HG02943 (cell line): ENCODE results near the gene MRPL18.
A peak's percentile ranks its signal among the peaks of the same experiment; 100 is the strongest.
"Not testable (repeated sequence)": the region's sequence is repeated elsewhere in the genome, so short reads cannot be mapped to it uniquely, and the experiment has no call there.

Source experiments
- ATAC-seq: cut with Tn5 transposase; IDR thresholded peaks from one replicate; pipeline ENCODE4 v1.9.1; 2021; ENCODE audit warnings: mild to moderate bottlenecking, low read depth, moderate library complexity; ENCODE audit not compliant: unreplicated experiment

MRPL18 gene

DNA sequence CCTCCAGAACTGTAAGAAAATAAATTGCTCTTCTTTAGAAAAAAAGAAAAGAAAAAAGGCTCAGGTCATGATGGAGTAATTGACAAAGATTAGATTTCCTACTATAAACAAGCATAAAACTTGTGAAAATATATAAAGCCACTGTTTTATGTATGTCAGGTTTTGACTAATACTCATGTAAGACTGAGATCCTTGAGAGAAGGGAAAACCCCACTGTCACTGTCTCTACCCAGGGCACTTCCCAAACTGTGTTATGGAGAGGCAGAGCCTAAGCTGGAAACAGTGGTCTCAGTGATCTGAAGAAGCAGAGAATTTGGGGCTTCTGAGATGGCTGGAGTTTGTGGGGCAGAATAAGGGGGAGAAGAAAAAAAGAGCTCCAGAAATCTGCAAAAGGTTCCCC lies 20.8 kb upstream of the MRPL18 start:
- ATAC-seq, result no peak

DNA sequence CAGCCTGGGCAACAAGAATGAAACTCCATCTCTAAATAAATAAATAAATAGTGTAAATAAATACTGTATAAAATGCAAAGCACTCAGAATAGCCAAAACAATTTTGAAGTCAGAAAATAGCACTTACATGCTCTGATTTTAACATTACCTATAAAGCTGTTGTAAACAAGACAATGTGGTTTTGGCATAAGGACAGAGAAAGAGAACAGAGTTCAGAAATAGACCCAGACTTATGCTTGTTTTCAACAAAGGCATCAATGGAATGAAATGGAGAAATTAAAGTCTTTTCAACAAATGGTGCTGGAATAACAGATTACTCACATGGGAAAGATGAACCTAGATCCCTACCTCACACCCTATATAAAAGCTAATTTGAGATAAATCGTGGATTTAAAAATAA lies 18.1 kb upstream of the MRPL18 start:
- ATAC-seq, result no peak

DNA sequence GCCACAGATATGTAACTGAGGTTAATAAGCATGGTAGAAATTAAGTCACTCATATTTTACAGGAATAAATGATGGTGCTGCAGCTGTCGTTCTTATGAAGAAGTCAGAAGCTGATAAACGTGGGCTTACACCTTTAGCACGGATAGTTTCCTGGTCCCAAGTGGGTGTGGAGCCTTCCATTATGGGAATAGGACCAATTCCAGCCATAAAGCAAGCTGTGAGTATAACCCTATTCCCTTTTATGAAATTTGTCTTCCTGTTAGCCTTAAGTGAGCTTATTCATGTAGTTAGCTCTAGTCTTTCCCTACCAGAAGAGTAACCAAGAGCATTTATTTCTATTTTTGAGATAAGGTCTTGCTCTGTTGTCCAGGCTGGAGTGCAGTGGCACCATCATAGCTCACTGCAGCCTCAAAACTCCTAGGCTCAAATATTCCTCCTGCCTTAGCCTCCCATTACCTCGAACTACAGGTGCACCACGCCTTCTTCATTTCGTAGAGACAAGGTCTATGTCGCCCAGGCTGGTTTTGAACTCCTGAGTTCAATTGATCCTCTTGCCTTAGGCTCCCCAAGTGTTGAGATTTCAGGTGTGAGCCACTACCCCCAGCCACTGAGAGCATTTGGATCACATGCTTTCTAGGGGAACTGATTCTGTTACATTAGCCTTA lies 12.9 kb upstream of the MRPL18 start:
- no peak for ATAC-seq

DNA sequence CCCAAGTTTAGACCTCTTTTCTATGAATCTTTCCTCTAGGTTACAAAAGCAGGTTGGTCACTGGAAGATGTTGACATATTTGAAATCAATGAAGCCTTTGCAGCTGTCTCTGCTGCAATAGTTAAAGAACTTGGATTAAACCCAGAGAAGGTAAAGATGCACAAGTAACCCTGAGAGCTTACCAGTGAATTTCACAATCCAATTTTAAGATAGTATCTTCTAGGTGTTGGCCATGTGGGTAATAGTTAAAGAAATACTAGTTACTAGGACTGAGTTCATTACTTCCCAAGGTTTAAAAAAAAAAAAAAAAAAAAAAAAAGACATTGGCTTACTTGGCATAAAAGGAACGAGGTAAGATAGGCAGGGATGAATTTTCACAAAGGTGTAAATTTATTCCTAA lies 12.1 kb upstream of the MRPL18 start:
- ATAC-seq, result no peak

DNA sequence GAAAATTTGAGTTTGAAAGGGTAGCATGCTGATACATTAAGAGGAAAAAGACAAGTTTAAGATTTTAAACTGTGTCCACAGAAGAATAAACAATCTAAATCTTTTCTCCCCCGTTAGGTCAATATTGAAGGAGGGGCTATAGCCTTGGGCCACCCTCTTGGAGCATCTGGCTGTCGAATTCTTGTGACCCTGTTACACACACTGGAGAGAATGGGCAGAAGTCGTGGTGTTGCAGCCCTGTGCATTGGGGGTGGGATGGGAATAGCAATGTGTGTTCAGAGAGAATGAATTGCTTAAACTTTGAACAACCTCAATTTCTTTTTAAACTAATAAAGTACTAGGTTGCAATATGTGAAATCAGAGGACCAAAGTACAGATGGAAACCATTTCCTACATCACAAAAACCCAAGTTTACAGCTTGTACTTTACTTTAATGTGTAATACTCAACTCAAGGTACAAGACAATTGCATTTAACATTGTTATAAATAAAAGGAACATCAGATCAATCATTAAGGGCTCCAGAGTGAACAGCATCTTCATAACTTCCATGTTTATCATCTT lies 11.6 kb upstream of the MRPL18 start:
- ATAC-seq, result no peak

DNA sequence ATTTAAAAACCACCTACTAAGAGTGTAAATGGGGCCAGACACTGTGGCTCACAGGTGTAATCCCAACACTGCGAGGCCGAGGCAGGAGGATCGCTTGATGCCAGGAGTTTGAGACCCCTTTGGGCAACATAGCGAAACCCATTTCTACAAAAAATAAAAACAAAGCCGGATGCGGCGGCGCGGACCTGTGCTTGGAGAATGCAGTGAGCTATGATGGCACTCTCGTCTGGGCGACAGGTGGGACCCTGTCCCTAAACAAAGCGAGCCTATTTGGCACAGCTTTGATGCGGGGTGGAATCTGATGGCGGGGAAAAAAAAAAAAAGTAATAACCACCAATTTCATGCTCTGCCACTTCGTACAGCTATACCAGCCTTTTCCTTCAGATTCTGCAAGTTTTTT lies 2.0 kb upstream of the MRPL18 start:
- ATAC-seq, result no peak

DNA sequence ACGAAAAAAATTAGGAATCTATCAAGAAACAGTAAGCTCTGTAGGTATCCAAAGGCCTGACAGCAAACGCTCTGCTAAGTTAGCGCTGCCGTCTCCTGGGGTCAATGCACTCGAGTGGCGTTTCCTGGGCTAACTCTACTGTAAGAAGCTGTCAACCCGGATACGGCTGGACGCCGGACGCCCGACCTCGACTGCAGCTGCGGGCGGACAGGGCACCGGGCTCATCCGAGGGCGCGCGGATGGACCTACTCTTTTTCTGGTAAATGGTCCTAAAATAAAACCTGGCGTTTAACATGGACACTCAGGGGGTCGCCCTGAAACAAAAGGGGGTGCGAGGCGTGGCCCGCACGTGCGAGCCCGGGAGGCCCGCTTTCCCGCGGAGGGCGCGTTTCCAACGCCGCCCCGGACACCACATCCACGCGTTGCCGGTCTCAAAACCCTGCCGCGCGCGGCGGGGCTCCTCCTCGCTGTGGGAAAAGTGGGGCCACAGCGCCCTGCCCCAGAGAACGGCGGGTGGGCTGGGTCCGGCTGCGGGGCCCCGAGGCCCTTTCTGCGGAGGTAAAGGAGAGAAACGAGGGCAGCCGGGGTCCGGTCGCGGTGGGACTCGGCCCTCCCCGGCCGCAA lies 1.4 kb upstream of the MRPL18 start:
- peak; percentile 0 for ATAC-seq

DNA sequence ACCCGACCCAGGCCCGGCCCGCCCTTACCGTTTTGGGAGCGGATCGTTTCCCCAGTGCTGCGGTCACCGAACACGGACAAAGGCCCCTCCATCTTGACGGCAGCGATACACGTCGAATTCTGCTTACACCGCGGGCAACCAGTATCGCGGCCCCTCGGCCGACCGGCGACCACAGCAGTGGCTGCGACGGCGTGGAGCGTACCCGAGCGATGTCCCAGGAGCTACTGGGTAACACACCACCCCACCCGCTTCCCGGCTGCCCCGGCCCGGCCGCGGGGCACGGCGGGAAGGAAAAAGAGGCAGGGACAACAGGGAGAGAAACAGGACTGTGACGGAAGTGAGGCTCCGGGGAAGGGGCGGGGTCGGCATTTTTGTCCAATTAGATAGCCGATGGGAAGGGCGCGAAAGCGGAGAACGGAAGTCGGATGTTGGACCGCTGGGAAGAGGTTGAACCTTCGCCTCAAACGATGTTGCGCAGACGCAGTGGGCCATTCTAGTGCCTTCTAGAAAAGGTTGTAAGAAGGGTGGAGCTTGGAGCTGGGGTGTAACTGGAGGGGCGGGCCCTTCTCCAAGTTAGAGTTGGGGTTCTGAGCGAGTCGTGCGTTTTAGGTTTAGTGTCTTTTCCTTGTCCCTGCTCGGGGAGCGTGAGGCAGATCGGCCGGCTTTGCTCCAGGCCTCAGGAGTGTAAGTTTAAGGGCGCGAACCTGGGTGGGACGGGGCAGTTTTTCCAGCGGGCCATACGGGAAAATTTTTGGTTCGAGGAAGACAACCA lies 704 bp upstream of the MRPL18 start, which contains the start of gene TCP1:
Gene TCP1 (minus strand): TSS at position 226 of the 772 bp plus-strand sequence. CDS start 134 bp downstream, at position 92.
- ATAC-seq, result peak; percentile 76

DNA sequence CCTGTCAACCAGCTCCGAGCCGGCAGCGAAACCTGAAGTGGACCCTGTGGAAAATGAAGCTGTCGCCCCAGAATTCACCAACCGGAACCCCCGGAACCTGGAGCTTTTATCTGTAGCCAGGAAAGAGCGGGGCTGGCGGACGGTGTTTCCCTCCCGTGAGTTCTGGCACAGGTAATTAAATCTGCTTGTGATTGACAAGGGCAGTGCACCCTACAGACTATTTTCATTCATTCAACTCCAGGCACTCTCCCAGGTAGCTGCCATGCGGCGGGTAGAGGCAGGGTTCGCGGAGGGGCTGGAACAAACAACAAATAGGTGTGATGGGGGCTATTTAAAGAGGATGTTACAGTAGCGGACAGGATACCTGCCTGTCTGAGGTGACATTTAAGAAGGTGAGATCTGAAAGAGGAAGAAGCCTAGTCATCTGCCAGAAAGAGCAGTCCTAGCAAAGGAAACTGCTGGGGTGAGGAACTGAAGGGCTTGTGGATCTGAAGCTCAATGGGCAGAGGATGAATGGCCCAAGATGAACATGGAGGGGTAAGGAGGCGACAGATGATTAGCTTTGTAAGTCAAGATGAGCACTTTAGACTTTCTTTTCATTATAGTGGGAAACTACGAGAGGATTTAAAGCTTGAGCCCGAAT lies 810 bp downstream of the MRPL18 start:
- no peak for ATAC-seq

DNA sequence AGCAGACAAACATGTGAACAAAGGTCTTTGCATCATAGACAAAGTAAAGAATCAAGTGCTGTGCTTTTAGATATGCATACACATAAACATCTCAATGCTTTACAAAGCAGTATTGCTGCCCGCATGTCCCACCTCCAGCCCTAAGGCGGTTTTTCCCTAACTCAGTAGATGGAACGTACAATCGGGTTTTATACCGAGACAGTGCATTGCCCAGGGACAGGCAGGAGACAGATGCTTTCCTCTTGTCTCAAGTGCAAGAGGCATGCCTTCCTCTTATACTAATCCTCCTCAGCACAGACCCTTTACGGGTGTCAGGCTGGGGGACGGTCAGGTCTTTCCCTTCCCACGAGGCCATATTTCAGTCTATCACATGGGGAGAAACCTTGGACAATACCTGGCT lies 4.7 kb downstream of the MRPL18 start:
- ATAC-seq, result not testable (repeated sequence)

DNA sequence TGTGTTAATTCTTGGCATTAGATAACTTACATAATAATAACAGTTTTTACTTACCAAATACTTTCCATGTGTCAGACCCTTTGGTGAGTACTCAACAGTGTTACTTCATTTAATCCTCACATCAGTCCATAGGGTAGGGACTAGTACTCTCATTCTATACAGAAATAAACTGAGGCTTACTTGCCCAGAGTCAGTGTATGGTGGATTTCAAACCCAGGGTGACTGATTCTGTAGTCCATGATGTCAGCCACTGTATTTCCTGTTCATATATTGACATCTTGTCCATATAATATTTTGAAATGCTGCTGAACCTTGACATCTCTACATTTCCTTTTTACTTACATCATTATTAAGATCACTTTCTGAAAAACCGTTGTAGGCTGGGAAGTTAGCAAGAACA lies 7.3 kb downstream of the MRPL18 start:
- ATAC-seq, result no peak

DNA sequence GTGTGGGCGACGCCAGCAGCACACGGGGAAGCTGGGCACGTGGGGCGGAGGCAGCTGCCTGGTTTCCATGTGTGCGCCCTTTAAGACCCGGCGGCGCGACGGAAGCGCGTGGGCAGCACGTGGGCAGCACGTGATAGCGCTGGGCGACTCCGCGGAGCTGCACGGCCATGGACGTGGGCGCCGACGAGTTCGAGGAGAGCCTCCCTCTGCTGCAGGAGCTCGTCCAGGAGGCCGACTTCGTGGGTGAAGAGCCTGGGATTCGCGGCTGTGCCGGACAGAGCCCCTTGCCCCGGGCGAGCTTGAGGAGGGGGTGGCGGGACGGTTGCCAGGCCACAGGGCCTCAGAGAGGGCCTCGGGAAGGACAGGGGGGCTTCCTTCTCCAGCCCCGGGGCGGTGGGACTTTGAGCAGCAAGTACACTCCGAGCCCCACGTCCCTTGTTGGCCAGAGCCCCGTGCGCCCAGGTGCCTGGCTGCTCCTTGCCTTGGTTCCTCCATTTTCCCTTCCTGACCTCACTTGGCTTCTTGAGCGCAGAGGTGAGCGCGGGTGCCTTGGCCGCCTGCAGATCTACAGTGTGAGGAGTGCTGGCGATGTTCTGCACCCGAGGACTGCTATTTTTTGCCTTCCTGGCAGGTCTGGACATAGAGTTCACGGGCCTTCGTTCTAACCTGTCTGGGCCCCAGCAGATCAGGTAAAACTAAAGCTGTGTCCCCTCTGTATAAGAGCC lies 10.0 kb downstream of the MRPL18 start, which contains the start of gene PNLDC1:
Gene PNLDC1 (plus strand): TSS at position 136 of the 725 bp plus-strand sequence. CDS start 32 bp downstream, at position 168.
- ATAC-seq, result no peak

DNA sequence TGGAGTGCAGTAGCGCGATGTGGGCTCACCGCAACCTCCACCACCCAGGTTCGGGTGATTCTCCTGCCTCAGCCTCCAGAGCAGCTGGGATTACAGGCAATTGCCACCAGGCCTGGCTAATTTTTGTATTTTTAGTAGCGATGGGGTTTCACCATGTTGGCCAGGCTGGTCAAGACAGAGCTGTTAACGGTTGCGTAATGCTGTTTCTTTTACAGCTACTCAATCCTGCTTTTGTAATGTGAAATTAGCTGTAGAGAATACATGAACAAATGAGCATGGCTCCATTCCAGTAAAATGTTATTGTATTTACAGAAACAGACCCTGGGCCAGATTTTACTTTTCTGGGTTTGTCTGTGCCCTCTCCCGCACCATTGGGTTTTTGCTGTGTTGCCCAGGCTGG lies 11.7 kb downstream of the MRPL18 start:
- ATAC-seq, result no peak

DNA sequence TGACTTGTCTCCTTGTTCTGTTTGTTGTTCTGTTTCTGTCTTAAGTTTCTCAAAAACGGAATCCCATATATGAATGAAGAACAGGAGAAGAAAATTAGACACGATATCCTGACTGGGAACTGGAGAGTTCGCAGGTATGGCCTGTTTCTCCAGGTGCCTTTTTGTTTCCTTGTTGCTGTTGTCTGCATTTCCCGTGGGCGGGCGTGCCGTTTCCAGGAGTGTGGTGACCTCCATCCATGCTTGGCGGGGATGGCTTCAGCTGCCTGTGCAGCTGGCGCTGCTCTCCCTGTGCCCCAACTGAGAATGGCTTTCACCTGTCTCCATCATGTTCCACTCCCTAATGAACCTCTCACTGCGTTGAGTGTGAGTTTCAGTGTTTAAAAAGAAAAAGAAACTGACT lies 14.2 kb downstream of the MRPL18 start:
- ATAC-seq, result no peak

DNA sequence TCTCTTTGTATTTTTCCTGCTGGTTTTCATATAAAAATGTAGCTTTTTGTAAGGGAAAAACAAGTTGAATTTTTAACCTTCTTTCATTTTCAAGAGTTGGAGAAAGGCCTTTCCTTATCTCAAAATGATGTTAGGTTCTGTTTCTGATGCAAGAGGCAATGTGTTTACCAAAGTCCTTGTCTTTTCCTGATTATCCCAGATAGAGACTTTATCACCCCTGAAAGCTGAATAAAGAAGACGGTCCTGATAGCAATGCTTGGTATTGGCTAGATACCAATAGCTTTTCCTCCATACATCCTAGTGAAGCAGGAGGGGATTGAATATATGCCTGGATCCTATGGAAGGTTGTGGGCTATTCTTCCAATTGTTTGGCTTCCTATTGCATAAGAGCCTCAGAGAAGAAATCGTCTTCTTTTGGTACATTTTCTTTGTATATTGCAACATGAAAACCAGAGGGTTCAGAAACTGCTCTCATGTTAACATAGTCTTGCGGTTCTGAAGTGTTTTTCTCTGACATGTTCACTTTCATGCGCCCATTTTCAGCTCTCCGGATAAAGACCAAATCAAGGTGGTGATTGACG lies 15.3 kb downstream of the MRPL18 start:
- no peak for ATAC-seq

DNA sequence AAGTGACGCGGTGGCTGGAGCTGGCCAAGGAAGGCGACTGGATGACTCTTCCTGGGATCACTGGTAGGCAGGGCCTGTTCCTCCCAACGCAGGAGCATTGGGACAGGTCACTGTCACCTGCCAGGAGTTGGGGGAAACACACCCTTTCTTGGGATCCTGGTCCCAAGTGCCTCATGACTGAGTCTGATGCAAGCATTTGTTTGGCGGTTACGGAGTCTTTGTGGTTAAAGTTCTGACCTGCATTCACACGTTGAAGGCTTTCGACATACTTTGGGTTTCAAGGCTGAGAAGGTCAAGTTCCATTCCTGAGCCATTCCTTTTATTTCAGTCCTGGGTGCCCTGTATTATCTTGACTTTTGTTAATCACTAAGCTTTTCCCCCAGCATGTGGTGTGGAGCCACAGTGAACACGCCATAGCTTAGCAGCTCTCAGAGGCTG lies 15.8 kb downstream of the MRPL18 start:
- no peak for ATAC-seq

DNA sequence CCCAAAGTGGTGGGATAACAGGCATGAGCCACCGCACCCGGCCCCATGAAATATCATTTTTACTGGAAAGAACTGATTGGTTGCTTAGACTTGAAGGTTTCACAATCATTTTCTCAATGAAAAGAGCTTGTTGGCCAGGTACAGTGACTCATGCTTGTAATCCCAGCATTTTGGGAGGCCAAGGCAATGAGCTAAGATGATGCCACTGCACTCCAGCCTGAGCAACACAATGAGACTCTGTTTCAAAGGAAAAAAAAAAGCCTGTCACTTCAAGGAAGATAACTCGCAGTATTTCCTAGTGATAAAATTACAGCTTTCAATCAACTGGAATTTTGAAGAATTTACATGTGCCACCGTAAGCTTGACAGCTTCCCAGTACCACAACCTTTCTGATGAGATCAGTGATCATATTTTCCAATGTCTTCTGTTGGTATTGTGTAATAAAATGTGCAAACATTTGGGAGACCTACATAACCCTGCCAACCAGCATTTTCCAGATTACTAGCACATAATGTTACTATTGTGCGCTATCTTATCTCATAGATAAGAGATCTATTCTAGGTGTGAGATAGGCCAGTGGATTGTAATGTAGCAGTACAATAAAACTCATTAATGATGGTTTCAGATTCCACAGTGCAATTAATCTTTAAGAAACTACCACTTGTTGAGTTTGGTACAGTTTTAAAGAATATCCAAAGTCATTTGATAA lies 17.0 kb downstream of the MRPL18 start:
- ATAC-seq, result no peak

DNA sequence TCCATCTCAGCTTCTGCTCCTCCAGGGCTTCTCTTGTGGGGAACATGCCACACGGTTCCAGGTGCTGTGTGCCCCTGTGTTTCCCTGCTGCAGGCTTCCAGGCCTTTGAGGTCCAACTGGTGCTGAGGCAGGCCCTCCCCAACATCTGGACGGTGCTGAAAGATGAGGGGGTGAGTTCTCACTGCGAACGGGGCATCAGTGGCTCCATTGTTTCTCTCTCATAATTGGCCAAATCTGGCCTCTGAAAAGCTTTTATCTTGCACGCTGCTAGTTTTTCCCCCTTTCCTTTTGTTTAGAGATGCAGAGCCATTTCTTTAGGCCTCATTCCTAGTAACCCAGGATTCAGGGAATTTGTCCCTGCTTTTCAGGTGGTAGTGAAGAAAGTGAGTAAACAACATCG lies 18.4 kb downstream of the MRPL18 start:
- no peak for ATAC-seq

DNA sequence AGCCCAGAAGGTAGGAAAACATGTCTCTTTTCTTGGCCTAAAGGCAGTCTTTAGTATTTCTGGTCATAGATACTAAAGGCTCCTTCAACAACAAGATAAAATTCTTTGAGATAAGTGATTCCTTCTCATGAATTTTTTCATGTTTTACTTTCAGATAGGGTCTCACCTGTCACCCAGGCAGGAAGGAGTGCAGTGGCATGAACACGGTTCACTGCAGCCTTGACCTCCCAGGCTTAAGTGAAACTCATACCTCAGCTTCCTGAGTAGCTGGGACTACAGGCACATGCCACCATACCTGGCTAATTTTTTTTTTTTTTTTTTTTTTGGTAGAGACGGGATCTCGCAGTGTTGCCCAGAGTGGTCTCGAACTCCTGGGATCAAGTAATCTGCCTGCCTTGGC lies 18.9 kb downstream of the MRPL18 start:
- ATAC-seq, result no peak
